Keratinocyte (primary cell): ENCODE data around the gene SLC37A1. TPM values are rescaled to one million over a fixed set of nuclear protein-coding genes. Genes with fewer than 3 reads are reported as not detected.

Experiments used
- DNase-seq: peaks from one replicate; pipeline ENCODE4 v3.0.0-alpha.2; 2011; ENCODE audit warnings: low read depth, missing footprints, low spot score
- FAIRE-seq: peaks from 2 replicates; lab custom pipeline; 2011; peaks lifted over from hg19 to GRCh38; lab: Jason Lieb, UNC
- H2AFZ ChIP-seq: 2 replicates; pipeline ENCODE4 v1.6.0; 2012; ENCODE audit warnings: low read length, control low read depth, inconsistent platforms; ENCODE audit not compliant: control insufficient read depth
- H3K27ac ChIP-seq: 2 replicates; pipeline ENCODE4 v1.5.1; 2011; ENCODE audit warnings: low read length; ENCODE audit not compliant: control insufficient read depth, insufficient read depth
- H3K27me3 ChIP-seq: 3 replicates; pipeline ENCODE4 v1.6.0; 2011; ENCODE audit warnings: low read length; ENCODE audit not compliant: control insufficient read depth, insufficient read depth; ENCODE audit errors: extremely low read depth
- H3K36me3 ChIP-seq, 2 experiments: 2 replicates in 1 of 2; 3 replicates in 1 of 2; pipeline ENCODE4 v1.5.1; 2011; ENCODE audit warnings: low read length in 2 of 2, mild to moderate bottlenecking in 1 of 2; ENCODE audit not compliant: control insufficient read depth in 2 of 2, insufficient read depth in 2 of 2; ENCODE audit errors: extremely low read depth in 1 of 2
- H3K4me1 ChIP-seq: 3 replicates; pipeline ENCODE4 v1.5.1; 2011; ENCODE audit warnings: low read length; ENCODE audit not compliant: control insufficient read depth, insufficient read depth; ENCODE audit errors: extremely low read depth
- H3K4me2 ChIP-seq: 3 replicates; pipeline ENCODE4 v1.6.0; 2011; ENCODE audit warnings: low read depth, low read length; ENCODE audit not compliant: control insufficient read depth, insufficient read depth; ENCODE audit errors: extremely low read depth
- H3K4me3 ChIP-seq, 3 experiments: fragments of 200-600 bp in 1 of 3; sonication (generic) in 1 of 3; 2 replicates in 2 of 3; 3 replicates in 1 of 3; pipeline ENCODE4 v1.5.1; 2011 to 2016; ENCODE audit warnings: low read length in 3 of 3, mild to moderate bottlenecking in 3 of 3, control low read depth in 2 of 3, inconsistent platforms in 1 of 3, low read depth in 1 of 3, mixed read lengths in 1 of 3, mixed run types in 1 of 3, moderate library complexity in 1 of 3; ENCODE audit not compliant: control insufficient read depth in 2 of 3, insufficient read depth in 2 of 3; ENCODE audit errors: extremely low read depth in 1 of 3
- H3K79me2 ChIP-seq: 2 replicates; pipeline ENCODE4 v1.6.0; 2012; ENCODE audit warnings: low read length; ENCODE audit not compliant: control insufficient read depth, insufficient read depth
- H3K9ac ChIP-seq: 3 replicates; pipeline ENCODE4 v1.6.0; 2011; ENCODE audit warnings: low read length; ENCODE audit not compliant: control insufficient read depth, insufficient read depth; ENCODE audit errors: extremely low read depth
- H3K9me1 ChIP-seq: 3 replicates; pipeline ENCODE4 v1.6.0; 2011; ENCODE audit warnings: low read length; ENCODE audit not compliant: control insufficient read depth, insufficient read depth; ENCODE audit errors: extremely low read depth
- H3K9me3 ChIP-seq: 2 replicates; pipeline ENCODE4 v1.5.1; 2012; ENCODE audit warnings: low read depth, low read length; ENCODE audit not compliant: control insufficient read depth
- H4K20me1 ChIP-seq: 3 replicates; pipeline ENCODE4 v1.6.0; 2011; ENCODE audit warnings: low read length; ENCODE audit not compliant: control insufficient read depth, insufficient read depth; ENCODE audit errors: extremely low read depth
- EZH2 ChIP-seq: IDR thresholded peaks from one replicate; pipeline ENCODE4 v1.6.1; 2012; ENCODE audit warnings: inconsistent platforms, mild to moderate bottlenecking, low read length, moderate library complexity
- dilution Hi-C: fragments of 300-500 bp; cut with MboI; formaldehyde crosslinking; loops from one replicate; pipeline ENCODE4 v1.7.0; 2020; ENCODE audit warnings: low sequenced_read_pairs; ENCODE audit not compliant: extremely low pct_ligation_motif_present
- polyA plus RNA-seq, 5 experiments: library from polyadenylated mRNA; depleted of rRNA in 3 of 5; stranded (reverse) in 3 of 5; stranded (forward) in 1 of 5; unstranded in 1 of 5; fragments of >200 nt; gene quantifications; 1 replicate in 1 of 5; 2 replicates in 3 of 5; 3 replicates in 1 of 5; pipeline versions ENCODE4 v1.2.1 to v1.2.3, GENCODE V29; 2011 to 2012; ENCODE audit warnings: missing spikeins in 2 of 5, low read depth in 1 of 5, low replicate concordance in 1 of 5
- TF ChIP-seq, protein P1 (sequence below), 3 experiments: IDR thresholded peaks in 1 of 3; conservative IDR thresholded peaks in 1 of 3; optimal IDR thresholded peaks in 1 of 3; 2 replicates in 2 of 3; 3 replicates in 1 of 3; pipeline versions ENCODE3 to v1.5.1; 2011; ENCODE audit warnings: low read length in 3 of 3, mild to moderate bottlenecking in 3 of 3, moderate library complexity in 2 of 3, control low read depth in 1 of 3, inconsistent platforms in 1 of 3; ENCODE audit not compliant: insufficient read depth in 2 of 3; ENCODE audit errors: extremely low read depth in 1 of 3

The SLC37A1 gene
- polyA plus RNA-seq, 1 donor (not counting 4 experiments of a cell fraction or from before 2014, with no cell fraction given): 4.1 TPM

DNA sequence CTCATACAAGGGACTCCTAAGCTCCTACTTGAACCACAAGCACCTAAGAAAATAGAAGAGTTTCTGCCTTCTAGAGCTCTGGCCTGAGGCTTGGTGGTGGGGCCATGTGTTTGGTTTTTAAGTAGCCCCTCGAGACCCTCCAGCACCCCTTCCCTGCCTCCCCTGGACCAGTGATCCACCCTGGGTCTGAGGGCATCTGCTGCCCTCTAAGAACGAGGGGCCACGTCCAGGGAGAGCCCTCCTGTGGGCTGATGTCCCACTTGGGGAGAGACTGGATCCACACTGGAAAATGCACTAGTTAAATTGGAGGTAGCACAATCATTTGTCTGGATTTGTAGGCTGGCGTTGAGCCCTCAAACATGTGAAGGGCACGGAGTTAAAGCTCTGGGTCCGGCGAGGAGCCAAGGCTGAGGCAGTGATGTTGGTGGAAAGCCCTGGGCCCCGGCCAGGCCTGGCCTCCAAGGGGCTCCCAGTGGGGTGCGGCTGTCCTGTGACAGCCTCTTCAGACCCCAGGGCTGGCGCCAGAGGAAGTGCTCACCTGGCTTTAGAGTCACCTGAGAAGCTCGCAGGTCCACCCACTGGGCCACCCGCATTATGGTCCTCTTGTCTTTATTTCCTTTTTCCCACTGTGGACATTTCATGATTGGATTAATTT is 65.2 kb downstream of the SLC37A1 start:
- H2AFZ ChIP-seq: no peak overlapping the region
- H3K9me3 ChIP-seq: no peaks in the 10 kb centered on the region
- no peaks in the 10 kb centered on the region for H3K4me1 ChIP-seq
- peaks cover 5% of the 10 kb centered on the region for H3K27me3 ChIP-seq
- no peak overlapping the region for H3K4me3 ChIP-seq
- H3K9ac ChIP-seq: no peak overlapping the region
- peaks cover 0 to 3% of the 10 kb centered on the region in 2 experiments for H3K36me3 ChIP-seq
- no peaks in the 10 kb centered on the region for H3K79me2 ChIP-seq
- no peaks in the 10 kb centered on the region for H3K9me1 ChIP-seq
- DNase-seq: no peak
- no peaks in the 10 kb centered on the region for H4K20me1 ChIP-seq
- H3K4me2 ChIP-seq: no peak overlapping the region
- no peak for FAIRE-seq
- TF ChIP-seq, protein P1, sequence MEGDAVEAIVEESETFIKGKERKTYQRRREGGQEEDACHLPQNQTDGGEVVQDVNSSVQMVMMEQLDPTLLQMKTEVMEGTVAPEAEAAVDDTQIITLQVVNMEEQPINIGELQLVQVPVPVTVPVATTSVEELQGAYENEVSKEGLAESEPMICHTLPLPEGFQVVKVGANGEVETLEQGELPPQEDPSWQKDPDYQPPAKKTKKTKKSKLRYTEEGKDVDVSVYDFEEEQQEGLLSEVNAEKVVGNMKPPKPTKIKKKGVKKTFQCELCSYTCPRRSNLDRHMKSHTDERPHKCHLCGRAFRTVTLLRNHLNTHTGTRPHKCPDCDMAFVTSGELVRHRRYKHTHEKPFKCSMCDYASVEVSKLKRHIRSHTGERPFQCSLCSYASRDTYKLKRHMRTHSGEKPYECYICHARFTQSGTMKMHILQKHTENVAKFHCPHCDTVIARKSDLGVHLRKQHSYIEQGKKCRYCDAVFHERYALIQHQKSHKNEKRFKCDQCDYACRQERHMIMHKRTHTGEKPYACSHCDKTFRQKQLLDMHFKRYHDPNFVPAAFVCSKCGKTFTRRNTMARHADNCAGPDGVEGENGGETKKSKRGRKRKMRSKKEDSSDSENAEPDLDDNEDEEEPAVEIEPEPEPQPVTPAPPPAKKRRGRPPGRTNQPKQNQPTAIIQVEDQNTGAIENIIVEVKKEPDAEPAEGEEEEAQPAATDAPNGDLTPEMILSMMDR (optimal IDR thresholded peaks at IDR 0.05 in 1 of 3, IDR thresholded peaks at IDR 0.05 in 1 of 3, conservative IDR thresholded peaks at IDR 0.05 in 1 of 3; ENCODE audit: extremely low read depth in 1 of 3, insufficient read depth in 2 of 3, low read length in 3 of 3): no peak
- TF ChIP-seq EZH2: no peak
- no peak overlapping the region for H3K27ac ChIP-seq
- dilution Hi-C loops: no loop called here

DNA sequence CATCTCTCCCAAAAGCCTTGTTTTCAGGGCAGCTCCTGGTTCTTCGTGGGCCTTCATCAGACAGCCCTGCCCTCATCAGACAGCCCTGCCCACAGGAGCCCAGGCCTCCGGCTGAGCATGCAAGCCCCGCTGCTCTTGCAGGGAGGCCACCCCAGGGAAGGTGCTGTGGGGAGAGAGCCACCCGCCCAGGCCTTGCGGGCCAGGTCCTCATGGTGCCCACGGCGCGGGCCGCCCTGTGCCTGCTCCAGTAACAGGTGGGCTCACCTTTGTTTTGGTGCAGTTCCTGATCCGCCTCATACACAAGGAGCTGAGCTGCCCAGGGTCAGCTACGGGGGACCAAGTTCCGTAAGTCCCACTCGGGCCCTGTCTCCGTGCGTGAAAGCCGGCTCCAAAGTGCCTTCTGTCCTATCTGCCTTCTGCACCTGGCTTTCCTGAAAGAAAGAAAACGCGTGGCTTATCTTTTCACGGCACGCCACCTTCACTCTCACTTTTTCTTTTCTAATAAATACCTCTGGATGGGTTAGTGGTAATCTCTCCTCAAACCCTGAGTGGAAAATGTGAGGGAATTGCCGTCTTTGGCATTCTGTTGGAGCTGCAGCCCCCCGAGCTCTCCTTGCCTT is 65.9 kb downstream of the SLC37A1 start:
- DNase-seq (no peak), FAIRE-seq (no peak)
- Histone ChIP-seq H3K79me2 (no peaks in the 10 kb centered on the region), H3K9me1 (no peaks in the 10 kb centered on the region), H3K4me1 (no peaks in the 10 kb centered on the region), H2AFZ (no peak overlapping the region), H3K27ac (no peak overlapping the region), H3K4me2 (no peak overlapping the region), H3K36me3 (peaks cover 0 to 3% of the 10 kb centered on the region in 2 experiments), H3K9ac (no peak overlapping the region), H3K27me3 (peaks cover 5% of the 10 kb centered on the region), H3K9me3 (no peaks in the 10 kb centered on the region), H3K4me3 (no peak overlapping the region), H4K20me1 (no peaks in the 10 kb centered on the region)
- dilution Hi-C loops: no loop called here
- TF ChIP-seq EZH2: no peak
- TF ChIP-seq, protein P1 (optimal IDR thresholded peaks at IDR 0.05 in 1 of 3, IDR thresholded peaks at IDR 0.05 in 1 of 3, conservative IDR thresholded peaks at IDR 0.05 in 1 of 3; ENCODE audit: extremely low read depth in 1 of 3, insufficient read depth in 2 of 3, low read length in 3 of 3): no peak
